A549 (cell line): ENCODE data around the gene THEMIS. TPM values are rescaled to one million over a fixed set of nuclear protein-coding genes. Genes with fewer than 3 reads are reported as not detected.

ENCODE experiments used
- ATAC-seq, 2 experiments: fragments of 200-7000 bp in 1 of 2; fragments of >200 bp in 1 of 2; cut with Nextera tagmentation in 1 of 2; cut with Tn5 transposase in 1 of 2; 3 replicates each; pipeline versions ENCODE4 v1.8.0 to v1.9.1; 2018 to 2020; ENCODE audit warnings: mild to moderate bottlenecking in 1 of 2, moderate library complexity in 1 of 2
- CTCF ChIA-PET: fragments of 300-600 bp; sonication (Branson Sonifier 250); formaldehyde crosslinking; extraction: SDS; loops from one replicate; lab custom pipeline; 2021; ENCODE audit warnings: antibody characterized with exemption, inconsistent platforms; lab: Yijun Ruan, JAX
- POLR2A ChIA-PET: fragments of 350-600 bp; formaldehyde crosslinking; extraction: SDS; loops from one replicate; lab custom pipeline; 2021; ENCODE audit warnings: antibody characterized with exemption, inconsistent platforms; lab: Yijun Ruan, JAX
- DNase-seq, 2 experiments: peaks; one replicate each; pipeline versions ENCODE4 v3.0.0 to v3.0.0-alpha.2; 2011 to 2016; ENCODE audit warnings: low read depth in 1 of 2, low spot score in 1 of 2
- FAIRE-seq: peaks from 2 replicates; lab custom pipeline; 2011; peaks lifted over from hg19 to GRCh38; lab: Jason Lieb, UNC
- H3K27ac ChIP-seq, 2 experiments: fragments of >200 bp; sonication (Bioruptor Twin); formaldehyde crosslinking; 3 replicates each; pipeline ENCODE4 v1.5.1; 2016 to 2017
- H3K4me1 ChIP-seq: fragments of >200 bp; sonication (Bioruptor Twin); formaldehyde crosslinking; 3 replicates; pipeline ENCODE4 v1.6.1; 2016
- H3K4me2 ChIP-seq: fragments of >200 bp; sonication (Bioruptor Twin); formaldehyde crosslinking; 3 replicates; pipeline ENCODE4 v1.6.1; 2016
- H3K4me3 ChIP-seq: fragments of >200 bp; sonication (Bioruptor Twin); formaldehyde crosslinking; 3 replicates; pipeline ENCODE4 v1.5.1; 2016
- H3K9me3 ChIP-seq: fragments of >200 bp; sonication (Bioruptor Twin); formaldehyde crosslinking; 3 replicates; pipeline ENCODE4 v1.6.1; 2016
- BCL3 ChIP-seq: fragments of >200 bp; sonication (Bioruptor Twin); formaldehyde crosslinking; IDR thresholded peaks from 3 replicates; pipeline ENCODE4 v1.6.1; 2016
- CEBPB ChIP-seq, 2 experiments: fragments of >200 bp in 1 of 2; sonication (Bioruptor Twin) in 1 of 2; formaldehyde crosslinking in 1 of 2; IDR thresholded peaks; 2 replicates each; pipeline ENCODE4 v1.6.1; 2012 to 2016
- CHD2 ChIP-seq: fragments of 150-350 bp; IDR thresholded peaks from 2 replicates; pipeline ENCODE4 v1.6.1; 2014; ENCODE audit warnings: low read length; ENCODE audit not compliant: partially characterized antibody
- CHD4 ChIP-seq: fragments of 200-600 bp; sonication (generic); IDR thresholded peaks from 2 replicates; pipeline ENCODE4 v1.6.1; 2016; ENCODE audit warnings: antibody characterized with exemption, mild to moderate bottlenecking, borderline replicate concordance
- EHMT2 ChIP-seq: fragments of 200-600 bp; sonication (generic); IDR thresholded peaks from 2 replicates; pipeline ENCODE4 v1.6.1; 2016; ENCODE audit warnings: antibody characterized with exemption, low read depth, mild to moderate bottlenecking, moderate library complexity
- ESRRA ChIP-seq: fragments of 150-350 bp; IDR thresholded peaks from 2 replicates; pipeline ENCODE4 v1.6.1; 2014; ENCODE audit warnings: mild to moderate bottlenecking, low read length, borderline replicate concordance
- FOSL2 ChIP-seq, 2 experiments: fragments of 450-650 bp in 1 of 2; fragments of >200 bp in 1 of 2; sonication (Bioruptor Twin) in 1 of 2; formaldehyde crosslinking; IDR thresholded peaks; 2 replicates each; pipeline versions ENCODE4 v1.5.0 to v1.6.1; 2016 to 2020; ENCODE audit warnings: mild to moderate bottlenecking in 1 of 2, moderate library complexity in 1 of 2
- HDAC2 ChIP-seq: fragments of 200-600 bp; sonication (generic); IDR thresholded peaks from 2 replicates; pipeline ENCODE4 v1.6.1; 2016
- HES2 ChIP-seq: fragments of >200 bp; sonication (Bioruptor Twin); formaldehyde crosslinking; IDR thresholded peaks from 2 replicates; pipeline ENCODE4 v1.6.1; 2016
- HOXB13 ChIP-seq: fragments of 250-450 bp; sonication (Bioruptor Pico); IDR thresholded peaks from 2 replicates; pipeline ENCODE4 v1.5.0; 2020; ENCODE audit warnings: low read depth, mild to moderate bottlenecking, moderate library complexity
- HOXB5 ChIP-seq: fragments of 250-450 bp; sonication (Bioruptor Pico); IDR thresholded peaks from 2 replicates; pipeline ENCODE4 v1.5.0; 2020; ENCODE audit warnings: mild to moderate bottlenecking, moderate library complexity
- KDM1A ChIP-seq: fragments of 200-600 bp; sonication (generic); IDR thresholded peaks from 2 replicates; pipeline ENCODE4 v1.6.1; 2016; ENCODE audit warnings: low read depth, mild to moderate bottlenecking
- MAFK ChIP-seq: fragments of 450-650 bp; IDR thresholded peaks from 2 replicates; pipeline ENCODE4 v1.6.1; 2014; ENCODE audit not compliant: partially characterized antibody
- NPAS2 ChIP-seq: fragments of 250-450 bp; sonication (Bioruptor Pico); IDR thresholded peaks from 2 replicates; pipeline ENCODE4 v1.8.0; 2022; ENCODE audit warnings: mild to moderate bottlenecking, moderate library complexity, borderline replicate concordance
- PHF8 ChIP-seq: fragments of 200-600 bp; sonication (generic); IDR thresholded peaks from 2 replicates; pipeline ENCODE4 v1.6.1; 2016; ENCODE audit warnings: low read depth, mild to moderate bottlenecking, antibody characterized with exemption, moderate library complexity, borderline replicate concordance
- POLR2AphosphoS2 ChIP-seq: conservative IDR thresholded peaks from 2 replicates; pipeline ENCODE4 v1.6.1; 2012; ENCODE audit warnings: low read length, improper control_type of control experiment, inconsistent platforms
- RCOR1 ChIP-seq: fragments of 150-350 bp; IDR thresholded peaks from 2 replicates; pipeline ENCODE4 v1.6.1; 2014; ENCODE audit warnings: antibody characterized with exemption, low read length, low read depth
- RNF2 ChIP-seq: fragments of 200-600 bp; sonication (generic); IDR thresholded peaks from 2 replicates; pipeline ENCODE4 v1.6.1; 2016; ENCODE audit warnings: low read depth, mild to moderate bottlenecking, antibody characterized with exemption, moderate library complexity, borderline replicate concordance
- WGBS: methylation state at CpG from one replicate; pipeline ENCODE4 v1.1.6; 2017; ENCODE audit errors: missing lambda C conversion rate; 5-methylcytosine and 5-hydroxymethylcytosine counted together
- polyA plus RNA-seq, 4 experiments: library from polyadenylated mRNA; depleted of rRNA in 3 of 4; stranded (reverse); fragments of >200 nt; fragmentation: RNase III in 1 of 4; extraction: RNeasy Plus Mini Kit Qiagen cat#74134 plus additional on column Dnase treatment in 1 of 4; gene quantifications; 2 replicates in 3 of 4; 3 replicates in 1 of 4; pipeline ENCODE4 v1.2.3, GENCODE V29; 2011 to 2017
- TF ChIP-seq, protein P1 (sequence below): fragments of 250-450 bp; sonication (Bioruptor Pico); IDR thresholded peaks from 2 replicates; pipeline ENCODE4 v1.5.0; 2021; ENCODE audit warnings: mild to moderate bottlenecking, moderate library complexity, borderline replicate concordance
- TF ChIP-seq, protein P2 (sequence below): fragments of >200 bp; sonication (Bioruptor Twin); formaldehyde crosslinking; IDR thresholded peaks from 3 replicates; pipeline ENCODE4 v1.5.1; 2016
- TF ChIP-seq, protein P3 (sequence below): fragments of 150-350 bp; IDR thresholded peaks from 2 replicates; pipeline ENCODE4 v1.6.1; 2014; ENCODE audit warnings: low read depth, mild to moderate bottlenecking, low read length

Gene THEMIS
- polyA plus RNA-seq, 2 of the 4 experiments (the other 2 are of a cell fraction), result not detected

DNA sequence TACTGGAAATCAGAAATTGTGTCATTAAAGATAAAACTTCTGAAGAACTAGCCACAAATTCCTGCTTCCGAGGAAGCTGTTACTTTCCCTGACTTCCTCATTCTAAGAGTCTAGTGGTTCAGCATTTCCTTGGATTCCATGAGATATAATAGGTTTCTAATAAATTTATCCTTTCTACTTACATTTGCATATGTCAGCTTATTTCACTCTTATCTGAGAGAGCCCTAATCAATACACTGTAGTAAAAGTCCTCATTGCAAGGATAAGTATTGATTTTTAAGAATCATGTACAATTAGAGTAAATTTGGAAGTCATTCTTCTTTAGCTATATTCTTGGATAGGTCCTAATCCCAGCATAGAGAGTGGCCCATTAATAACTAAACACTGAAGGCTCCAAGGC, 16.9 kb upstream of the THEMIS start:
- TF ChIP-seq ESRRA (no peak), MAFK (peak; percentile 35)
- TF ChIP-seq, all 56 proteins: peak for 1
- ChIA-PET CTCF (no interaction called here), POLR2A (no interaction called here)
- Histone ChIP-seq H3K4me3 (no peak overlapping the region), H3K4me2 (no peak overlapping the region), H3K27ac (no peak overlapping the region), H3K4me1 (no peaks in the 10 kb centered on the region), H3K9me3 (no peaks in the 10 kb centered on the region)
- no peak for DNase-seq
- no peak for FAIRE-seq
- WGBS, result 37% methylated on average over 1 of the region's 1 CpG
- ATAC-seq, result no peak

DNA sequence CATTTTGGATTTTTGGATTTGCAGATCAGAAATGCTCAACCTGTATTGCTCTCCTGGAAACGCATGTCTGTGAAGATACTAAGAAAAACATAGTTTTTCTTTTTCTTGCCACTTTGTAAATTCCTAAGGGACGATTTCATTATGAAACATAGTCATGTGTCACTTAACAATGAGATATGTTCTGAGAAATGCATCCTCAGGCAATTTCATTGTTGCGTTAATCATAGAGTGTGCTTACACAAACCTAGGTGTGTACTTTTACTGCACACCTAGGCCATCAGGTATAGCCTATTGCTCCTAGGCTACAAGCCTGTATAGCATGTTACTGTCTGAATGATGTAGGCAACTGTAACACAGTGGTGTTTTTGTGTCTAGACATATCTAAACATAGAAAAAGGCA, 13.4 kb upstream of the THEMIS start:
- ChIA-PET POLR2A (no interaction called here), CTCF (no interaction called here)
- WGBS, result 47% methylated on average over 3 of the region's 3 CpGs
- FAIRE-seq, result no peak
- no peak overlapping the region for H3K4me2 ChIP-seq
- H3K27ac ChIP-seq, result no peak overlapping the region
- H3K4me1 ChIP-seq, result no peaks in the 10 kb centered on the region
- H3K4me3 ChIP-seq, result no peak overlapping the region
- TF ChIP-seq HOXB13 (CRISPR knock-in tag) (no peak), FOSL2 (IDR thresholded peaks at IDR 0.05) (no peak), FOSL2 (CRISPR knock-in tag; IDR thresholded peaks at IDR 0.05) (no peak), HES2 (no peak), EHMT2 (no peak), PHF8 (no peak), BCL3 (no peak), CHD2 (no peak), HOXB5 (no peak), RCOR1 (no peak), RNF2 (no peak), CHD4 (no peak), CEBPB (IDR thresholded peaks at IDR 0.05) (no peak), POLR2AphosphoS2 (no peak), HDAC2 (no peak), NPAS2 (CRISPR knock-in tag) (no peak), MAFK (no peak), KDM1A (no peak)
- TF ChIP-seq, protein P1, sequence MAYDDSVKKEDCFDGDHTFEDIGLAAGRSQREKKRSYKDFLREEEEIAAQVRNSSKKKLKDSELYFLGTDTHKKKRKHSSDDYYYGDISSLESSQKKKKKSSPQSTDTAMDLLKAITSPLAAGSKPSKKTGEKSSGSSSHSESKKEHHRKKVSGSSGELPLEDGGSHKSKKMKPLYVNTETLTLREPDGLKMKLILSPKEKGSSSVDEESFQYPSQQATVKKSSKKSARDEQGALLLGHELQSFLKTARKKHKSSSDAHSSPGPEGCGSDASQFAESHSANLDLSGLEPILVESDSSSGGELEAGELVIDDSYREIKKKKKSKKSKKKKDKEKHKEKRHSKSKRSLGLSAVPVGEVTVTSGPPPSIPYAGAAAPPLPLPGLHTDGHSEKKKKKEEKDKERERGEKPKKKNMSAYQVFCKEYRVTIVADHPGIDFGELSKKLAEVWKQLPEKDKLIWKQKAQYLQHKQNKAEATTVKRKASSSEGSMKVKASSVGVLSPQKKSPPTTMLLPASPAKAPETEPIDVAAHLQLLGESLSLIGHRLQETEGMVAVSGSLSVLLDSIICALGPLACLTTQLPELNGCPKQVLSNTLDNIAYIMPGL (CRISPR knock-in tag), result no peak
- TF ChIP-seq, protein P2, sequence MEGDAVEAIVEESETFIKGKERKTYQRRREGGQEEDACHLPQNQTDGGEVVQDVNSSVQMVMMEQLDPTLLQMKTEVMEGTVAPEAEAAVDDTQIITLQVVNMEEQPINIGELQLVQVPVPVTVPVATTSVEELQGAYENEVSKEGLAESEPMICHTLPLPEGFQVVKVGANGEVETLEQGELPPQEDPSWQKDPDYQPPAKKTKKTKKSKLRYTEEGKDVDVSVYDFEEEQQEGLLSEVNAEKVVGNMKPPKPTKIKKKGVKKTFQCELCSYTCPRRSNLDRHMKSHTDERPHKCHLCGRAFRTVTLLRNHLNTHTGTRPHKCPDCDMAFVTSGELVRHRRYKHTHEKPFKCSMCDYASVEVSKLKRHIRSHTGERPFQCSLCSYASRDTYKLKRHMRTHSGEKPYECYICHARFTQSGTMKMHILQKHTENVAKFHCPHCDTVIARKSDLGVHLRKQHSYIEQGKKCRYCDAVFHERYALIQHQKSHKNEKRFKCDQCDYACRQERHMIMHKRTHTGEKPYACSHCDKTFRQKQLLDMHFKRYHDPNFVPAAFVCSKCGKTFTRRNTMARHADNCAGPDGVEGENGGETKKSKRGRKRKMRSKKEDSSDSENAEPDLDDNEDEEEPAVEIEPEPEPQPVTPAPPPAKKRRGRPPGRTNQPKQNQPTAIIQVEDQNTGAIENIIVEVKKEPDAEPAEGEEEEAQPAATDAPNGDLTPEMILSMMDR, result no peak
- TF ChIP-seq, protein P3, sequence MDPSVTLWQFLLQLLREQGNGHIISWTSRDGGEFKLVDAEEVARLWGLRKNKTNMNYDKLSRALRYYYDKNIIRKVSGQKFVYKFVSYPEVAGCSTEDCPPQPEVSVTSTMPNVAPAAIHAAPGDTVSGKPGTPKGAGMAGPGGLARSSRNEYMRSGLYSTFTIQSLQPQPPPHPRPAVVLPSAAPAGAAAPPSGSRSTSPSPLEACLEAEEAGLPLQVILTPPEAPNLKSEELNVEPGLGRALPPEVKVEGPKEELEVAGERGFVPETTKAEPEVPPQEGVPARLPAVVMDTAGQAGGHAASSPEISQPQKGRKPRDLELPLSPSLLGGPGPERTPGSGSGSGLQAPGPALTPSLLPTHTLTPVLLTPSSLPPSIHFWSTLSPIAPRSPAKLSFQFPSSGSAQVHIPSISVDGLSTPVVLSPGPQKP, result no peak
- TF ChIP-seq, all 56 proteins: peak for 0
- ATAC-seq (no peak), DNase-seq (no peak)
- no peaks in the 10 kb centered on the region for H3K9me3 ChIP-seq
